Measurements from ENCODE around the gene PTPN2.

Gene PTPN2

GRCh38 chr18:12747530-12748315 is 136.3 kb downstream of the PTPN2 start:
- DNase-seq (ENCODE audit: low read depth, low spot score) = peak; percentile 64

DNA sequence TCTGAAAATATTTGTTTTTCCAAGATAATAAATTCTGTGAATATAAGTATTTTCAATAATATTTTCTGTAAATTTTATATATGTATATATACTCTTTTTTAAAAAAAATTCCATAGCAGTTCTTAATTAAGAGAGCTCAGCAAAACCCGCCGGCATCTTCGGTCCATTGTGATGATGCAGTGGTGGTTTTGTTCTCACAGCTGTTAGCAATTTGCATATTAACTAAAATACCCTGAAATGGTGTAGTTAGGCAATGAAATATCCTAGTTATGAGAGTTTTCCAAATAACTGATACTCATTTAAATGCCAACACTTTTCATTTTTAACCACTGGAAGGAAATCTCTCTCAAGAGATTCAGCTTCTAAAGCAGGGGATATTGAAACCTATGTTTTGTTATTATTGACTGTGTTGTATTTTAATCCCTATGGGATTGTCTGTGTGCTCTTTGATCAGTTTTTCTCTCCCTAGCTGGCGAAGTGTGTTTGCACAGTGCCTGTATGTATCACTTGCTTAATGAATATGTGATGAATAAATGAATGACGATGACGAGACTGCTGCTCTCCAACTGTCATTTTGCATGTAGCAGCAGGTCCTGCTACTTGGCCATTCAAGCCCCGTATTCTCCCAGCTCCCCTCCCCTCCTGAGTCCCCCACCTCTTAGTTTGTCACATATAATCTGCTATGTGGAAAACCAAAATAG is 138.8 kb downstream of the PTPN2 start:
- DNase-seq (ENCODE audit: low read depth, low spot score) = no peak

GRCh38 chr18:12744103-12744502 is 139.9 kb downstream of the PTPN2 start:
- DNase-seq (ENCODE audit: low read depth, low spot score) = peak; percentile 69

- DNase-seq (ENCODE audit: low read depth, low spot score) = no peak
Measured at GRCh38 chr18:12742453-12742852, 141.6 kb downstream of the PTPN2 start.

All from astrocyte of the hippocampus (primary cell).